GM18907 (cell line): ENCODE results near the gene GPR137.

Source experiments
- ATAC-seq: cut with Tn5 transposase; IDR thresholded peaks from one replicate; pipeline ENCODE4 v1.9.1; 2021; ENCODE audit warnings: mild to moderate bottlenecking, moderate library complexity; ENCODE audit not compliant: unreplicated experiment

The GPR137 gene

GRCh38 chr11:64337538-64338249, 52.0 kb downstream of the GPR137 start:
- ATAC-seq = no peak

GRCh38 chr11:64338716-64339115, 53.1 kb downstream of the GPR137 start:
- no peak for ATAC-seq
